ENCODE data around the gene NOS1AP.

DNA sequence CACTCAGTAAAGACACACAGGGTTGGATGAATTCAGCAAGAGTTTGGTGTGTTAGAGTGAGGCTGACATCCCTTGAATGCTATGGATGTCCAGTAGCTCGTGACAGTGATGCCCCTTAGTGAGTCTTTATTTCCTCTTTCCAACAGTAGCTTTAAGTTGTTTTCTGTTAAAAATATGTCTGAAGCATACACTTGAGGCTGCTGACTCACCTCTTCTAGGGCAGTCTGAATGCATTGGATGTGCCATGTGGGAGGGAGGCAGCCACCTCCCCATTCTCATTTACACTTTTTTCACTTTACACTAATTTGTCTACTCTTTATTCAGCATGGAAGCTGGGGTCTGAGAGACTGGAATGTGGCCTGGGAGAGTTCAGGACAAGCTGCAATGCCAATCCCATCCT lies 17.6 kb downstream of the NOS1AP start:
- no peak for TF ChIP-seq ZFP3 (CRISPR knock-in tag; IDR thresholded peaks at IDR 0.05)
- no peak for TF ChIP-seq ZC3H10 (CRISPR knock-in tag; IDR thresholded peaks at IDR 0.05)
- no peak for TF ChIP-seq ARNTL (CRISPR knock-in tag; IDR thresholded peaks at IDR 0.05; ENCODE audit: borderline replicate concordance, low read depth)
- no peak for TF ChIP-seq ISL1 (CRISPR knock-in tag; IDR thresholded peaks at IDR 0.05)
- TF ChIP-seq, protein P1, sequence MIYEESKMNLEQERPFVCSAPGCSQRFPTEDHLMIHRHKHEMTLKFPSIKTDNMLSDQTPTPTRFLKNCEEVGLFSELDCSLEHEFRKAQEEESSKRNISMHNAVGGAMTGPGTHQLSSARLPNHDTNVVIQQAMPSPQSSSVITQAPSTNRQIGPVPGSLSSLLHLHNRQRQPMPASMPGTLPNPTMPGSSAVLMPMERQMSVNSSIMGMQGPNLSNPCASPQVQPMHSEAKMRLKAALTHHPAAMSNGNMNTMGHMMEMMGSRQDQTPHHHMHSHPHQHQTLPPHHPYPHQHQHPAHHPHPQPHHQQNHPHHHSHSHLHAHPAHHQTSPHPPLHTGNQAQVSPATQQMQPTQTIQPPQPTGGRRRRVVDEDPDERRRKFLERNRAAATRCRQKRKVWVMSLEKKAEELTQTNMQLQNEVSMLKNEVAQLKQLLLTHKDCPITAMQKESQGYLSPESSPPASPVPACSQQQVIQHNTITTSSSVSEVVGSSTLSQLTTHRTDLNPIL (CRISPR knock-in tag; IDR thresholded peaks at IDR 0.05; ENCODE audit: low read depth): no peak
- no peak for TF ChIP-seq RARB (CRISPR knock-in tag; IDR thresholded peaks at IDR 0.05)

All from SK-N-SH treated with all-trans-retinoic acid at 6 μM for 48 hours (cell line).